Endothelial cell of umbilical vein (primary cell): ENCODE results near the gene REEP5. TPM values are rescaled to one million over a fixed set of nuclear protein-coding genes. Genes with fewer than 3 reads are reported as not detected.

Source experiments
- BruUV-seq: library from RNA; stranded (reverse); fragments of 400-500 nt; replicated peaks from 2 replicates; lab custom pipeline; 2021; lab: Mats Ljungman, UMichigan
- CTCF ChIA-PET: fragments of 300-600, 350-600 bp; sonication (Branson Sonifier 250); formaldehyde crosslinking; loops from one replicate; lab custom pipeline; 2021; ENCODE audit warnings: antibody characterized with exemption, inconsistent platforms; lab: Charles Lee
- POLR2A ChIA-PET: fragments of 300-600, 350-600 bp; sonication (Branson Sonifier 250); formaldehyde crosslinking; loops from one replicate; lab custom pipeline; 2021; ENCODE audit warnings: antibody characterized with exemption, inconsistent platforms; lab: Charles Lee
- DNase-seq: peaks from one replicate; pipeline ENCODE4 v3.0.0-alpha.2; 2011; ENCODE audit warnings: low read depth, low spot score
- FAIRE-seq: peaks from 2 replicates; lab custom pipeline; 2011; peaks lifted over from hg19 to GRCh38; lab: Jason Lieb, UNC
- H2AFZ ChIP-seq: 2 replicates; pipeline ENCODE4 v1.6.0; 2012; ENCODE audit warnings: low read depth, low read length, control low read depth, inconsistent platforms
- H3K27ac ChIP-seq: 2 replicates; pipeline ENCODE4 v1.5.1; 2011; ENCODE audit warnings: low read depth, mild to moderate bottlenecking, control low read depth, low read length, moderate library complexity; ENCODE audit not compliant: insufficient read depth
- H3K27me3 ChIP-seq, 2 experiments: 2 replicates each; pipeline versions ENCODE4 v1.6.0 to v1.6.1; 2011; ENCODE audit warnings: low read length in 2 of 2, mixed read lengths in 1 of 2; ENCODE audit not compliant: control insufficient read depth in 2 of 2, insufficient read depth in 2 of 2
- H3K36me3 ChIP-seq, 2 experiments: 2 replicates in 1 of 2; 3 replicates in 1 of 2; pipeline ENCODE4 v1.5.1; 2011; ENCODE audit warnings: low read length in 2 of 2, mild to moderate bottlenecking in 1 of 2, moderate library complexity in 1 of 2; ENCODE audit not compliant: control insufficient read depth in 2 of 2, insufficient read depth in 2 of 2; ENCODE audit errors: extremely low read depth in 1 of 2
- H3K4me1 ChIP-seq: 3 replicates; pipeline ENCODE4 v1.5.1; 2011; ENCODE audit warnings: mild to moderate bottlenecking, low read length; ENCODE audit not compliant: control insufficient read depth, insufficient read depth; ENCODE audit errors: extremely low read depth
- H3K4me2 ChIP-seq: 2 replicates; pipeline ENCODE4 v1.6.1; 2011; ENCODE audit warnings: low read length, control low read depth, mixed read lengths; ENCODE audit not compliant: insufficient read depth
- H3K4me3 ChIP-seq, 3 experiments: fragments of 200-600 bp in 1 of 3; sonication (generic), shearing (Covaris generic) in 1 of 3; replicated peaks in 1 of 3; 2 replicates each; pipeline ENCODE4 v1.5.1; 2011 to 2016; ENCODE audit warnings: control low read depth in 3 of 3, low read length in 3 of 3, mild to moderate bottlenecking in 2 of 3, inconsistent platforms in 1 of 3, low read depth in 1 of 3, moderate library complexity in 1 of 3; ENCODE audit not compliant: insufficient read depth in 1 of 3
- H3K79me2 ChIP-seq: 2 replicates; pipeline ENCODE4 v1.6.0; 2012; ENCODE audit warnings: low read length, inconsistent platforms; ENCODE audit not compliant: control insufficient read depth, insufficient read depth
- H3K9ac ChIP-seq: replicated peaks from 2 replicates; pipeline ENCODE3; 2011; ENCODE audit warnings: low read length, control low read depth; ENCODE audit not compliant: insufficient read depth; ENCODE audit errors: extremely low read depth
- H3K9me1 ChIP-seq: replicated peaks from 3 replicates; pipeline ENCODE4 v1.6.0; 2011; ENCODE audit warnings: mild to moderate bottlenecking, low read length; ENCODE audit not compliant: control insufficient read depth, insufficient read depth; ENCODE audit errors: extremely low read depth
- H3K9me3 ChIP-seq: replicated peaks from 2 replicates; pipeline ENCODE4 v1.5.1; 2012; ENCODE audit warnings: low read length, inconsistent platforms; ENCODE audit not compliant: control insufficient read depth, insufficient read depth
- H4K20me1 ChIP-seq: replicated peaks from 2 replicates; pipeline ENCODE3; 2011; ENCODE audit warnings: mild to moderate bottlenecking, low read length; ENCODE audit not compliant: control insufficient read depth, insufficient read depth; ENCODE audit errors: extremely low read depth
- CTCF ChIP-seq, 2 donors: IDR thresholded peaks; 1 replicate in 1 of 2; 2 replicates in 1 of 2; pipeline ENCODE4 v1.5.1; 2011; ENCODE audit warnings: low read length in 2 of 2, mild to moderate bottlenecking in 2 of 2, moderate library complexity in 2 of 2, control low read depth in 1 of 2, inconsistent platforms in 1 of 2, low read depth in 1 of 2; ENCODE audit not compliant: insufficient read depth in 1 of 2; ENCODE audit errors: extremely low read depth in 1 of 2
- EZH2 ChIP-seq: IDR thresholded peaks from 2 replicates; pipeline ENCODE4 v1.6.1; 2012; ENCODE audit warnings: borderline replicate concordance, low read depth, mild to moderate bottlenecking, moderate library complexity, low read length, inconsistent platforms; ENCODE audit not compliant: severe bottlenecking
- FOS ChIP-seq: IDR thresholded peaks from 2 replicates; pipeline ENCODE4 v1.6.1; 2011; ENCODE audit warnings: mild to moderate bottlenecking, low read length, moderate library complexity, borderline replicate concordance; ENCODE audit not compliant: insufficient read depth
- GATA2 ChIP-seq: IDR thresholded peaks from 2 replicates; pipeline ENCODE4 v1.7.0; 2011; ENCODE audit warnings: low read depth, mild to moderate bottlenecking, moderate library complexity, mixed read lengths, low read length; ENCODE audit not compliant: insufficient read length, insufficient read depth
- JUN ChIP-seq: IDR thresholded peaks from 2 replicates; pipeline ENCODE4 v1.6.1; 2011; ENCODE audit warnings: borderline replicate concordance, low read depth; ENCODE audit not compliant: insufficient read length, insufficient read depth
- MAX ChIP-seq: IDR thresholded peaks from 2 replicates; pipeline ENCODE4 v1.6.1; 2011; ENCODE audit not compliant: insufficient read depth, insufficient read length
- MYC ChIP-seq: IDR thresholded peaks from one replicate; pipeline ENCODE4 v1.6.1; 2011; ENCODE audit warnings: mild to moderate bottlenecking, low read depth, low read length
- POLR2A ChIP-seq: IDR thresholded peaks from 2 replicates; pipeline ENCODE4 v1.6.1; 2012; ENCODE audit warnings: low read depth, mild to moderate bottlenecking, control low read depth, low read length
- POLR2AphosphoS5 ChIP-seq: IDR thresholded peaks from 2 replicates; pipeline ENCODE4 v1.6.1; 2012; ENCODE audit warnings: low read depth, mild to moderate bottlenecking, control low read depth, low read length, moderate library complexity; ENCODE audit not compliant: insufficient read depth
- dilution Hi-C: fragments of 300-500 bp; cut with MboI; formaldehyde crosslinking; loops from one replicate; pipeline ENCODE4 v1.15.0; 2019; ENCODE audit warnings: low sequenced_read_pairs; ENCODE audit not compliant: extremely low pct_ligation_motif_present
- intact Hi-C: fragments of 100-400 bp; cut with micrococcal nuclease; formaldehyde crosslinking; loops from one replicate; pipeline ENCODE4 v1.10.0; 2022
- polyA plus RNA-seq, 4 experiments: library from polyadenylated mRNA; depleted of rRNA in 3 of 4; stranded (reverse) in 3 of 4; unstranded in 1 of 4; fragments of >200 nt; gene quantifications; 2 replicates each; pipeline versions ENCODE4 v1.2.1 to v1.2.3, GENCODE V29; 2011 to 2012; ENCODE audit warnings: missing spikeins in 1 of 4
- total RNA-seq: library from RNA; stranded (reverse); gene quantifications from 2 replicates; pipeline ENCODE4 v1.2.3, GENCODE V29; 2021

Gene REEP5
- total and polyA plus RNA-seq, 2 donors (not counting 3 experiments of a cell fraction or from before 2014, with no cell fraction given) = 98.0 to 163 TPM

- intact Hi-C loops = no loop called here
- BruUV-seq = no TSS peak
- Histone ChIP-seq H3K9me3 (no peaks in the 10 kb centered on the region), H3K27ac (no peak overlapping the region), H3K9ac (no peak overlapping the region), H3K4me3 (no peak overlapping the region), H3K27me3 (no peaks in the 10 kb centered on the region), H3K36me3 (no peaks in the 10 kb centered on the region), H4K20me1 (no peaks in the 10 kb centered on the region), H3K79me2 (no peaks in the 10 kb centered on the region), H3K9me1 (no peaks in the 10 kb centered on the region), H2AFZ (no peak overlapping the region), H3K4me1 (peaks cover 2% of the 10 kb centered on the region), H3K4me2 (no peak overlapping the region)
- dilution Hi-C loops = no loop called here
- CTCF ChIA-PET = interaction anchor here (1.1 kb wide), 1 partner anchor 13 kb away, joined by 3 read pairs; no protein-coding TSS in a partner anchor
- POLR2A ChIA-PET = no interaction called here
- DNase-seq (no peak), FAIRE-seq (no peak)
- TF ChIP-seq CTCF (IDR thresholded peaks at IDR 0.05; ENCODE audit: extremely low read depth in 1 of 2, insufficient read depth in 1 of 2, low read depth in 1 of 2, low read length in 2 of 2) (no peak), MYC (no peak), EZH2 (no peak), FOS (no peak), GATA2 (no peak), POLR2A (no peak), JUN (no peak), POLR2AphosphoS5 (no peak), MAX (no peak)
These were observed 13.6 kb upstream of the REEP5 start for GRCh38 chr5:112935675-112936074.
